WTC11 (cell line): ENCODE measurements around the gene JAZF1.

Experiments
- NR2C2 ChIP-seq: sonication (generic); formaldehyde crosslinking; IDR thresholded peaks from 2 replicates; pipeline ENCODE4 v1.8.0; 2022; ENCODE audit warnings: mild to moderate bottlenecking, missing genetic modification reagents
- TF ChIP-seq, protein P1 (sequence below): fragments of 200-600 bp; IDR thresholded peaks from 2 replicates; pipeline ENCODE4 v1.8.0; 2022; ENCODE audit warnings: antibody characterized with exemption

DNA sequence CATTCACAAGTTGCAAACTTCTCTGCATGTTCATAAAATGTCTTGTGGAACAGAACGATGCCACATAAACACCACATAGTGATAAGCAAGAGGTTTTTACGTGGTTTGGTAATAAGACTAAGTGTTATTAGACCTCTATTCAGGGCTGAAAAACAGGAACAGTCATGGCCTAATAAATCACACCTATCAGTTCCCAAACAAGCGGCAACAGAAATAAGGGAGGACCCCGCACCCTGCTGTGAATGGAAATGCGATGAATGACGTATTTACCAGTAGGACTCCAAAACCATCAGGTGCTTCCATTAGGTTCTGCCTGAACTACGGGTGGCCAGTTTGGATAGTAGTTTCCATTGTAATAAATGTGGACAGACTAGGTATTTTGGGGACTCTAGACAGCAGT, 311.5 kb downstream of the JAZF1 start:
- TF ChIP-seq, protein P1, sequence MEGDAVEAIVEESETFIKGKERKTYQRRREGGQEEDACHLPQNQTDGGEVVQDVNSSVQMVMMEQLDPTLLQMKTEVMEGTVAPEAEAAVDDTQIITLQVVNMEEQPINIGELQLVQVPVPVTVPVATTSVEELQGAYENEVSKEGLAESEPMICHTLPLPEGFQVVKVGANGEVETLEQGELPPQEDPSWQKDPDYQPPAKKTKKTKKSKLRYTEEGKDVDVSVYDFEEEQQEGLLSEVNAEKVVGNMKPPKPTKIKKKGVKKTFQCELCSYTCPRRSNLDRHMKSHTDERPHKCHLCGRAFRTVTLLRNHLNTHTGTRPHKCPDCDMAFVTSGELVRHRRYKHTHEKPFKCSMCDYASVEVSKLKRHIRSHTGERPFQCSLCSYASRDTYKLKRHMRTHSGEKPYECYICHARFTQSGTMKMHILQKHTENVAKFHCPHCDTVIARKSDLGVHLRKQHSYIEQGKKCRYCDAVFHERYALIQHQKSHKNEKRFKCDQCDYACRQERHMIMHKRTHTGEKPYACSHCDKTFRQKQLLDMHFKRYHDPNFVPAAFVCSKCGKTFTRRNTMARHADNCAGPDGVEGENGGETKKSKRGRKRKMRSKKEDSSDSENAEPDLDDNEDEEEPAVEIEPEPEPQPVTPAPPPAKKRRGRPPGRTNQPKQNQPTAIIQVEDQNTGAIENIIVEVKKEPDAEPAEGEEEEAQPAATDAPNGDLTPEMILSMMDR: no peak
- no peak for TF ChIP-seq NR2C2 (CRISPR knock-in tag)
